Cardiac muscle cell (in vitro differentiated cells and primary cell): ENCODE results near the gene STUB1. TPM values are rescaled to one million over a fixed set of nuclear protein-coding genes. Genes with fewer than 3 reads are reported as not detected.
A peak's percentile ranks its signal among the peaks of the same experiment; 100 is the strongest.

Experiments used
- DNase-seq, 2 donors: peaks; one replicate each; pipeline versions ENCODE4 v3.0.0 to v3.0.0-alpha.2; 2010 to 2017; ENCODE audit warnings: low read depth in 1 of 2, low spot score in 1 of 2
- H3K27ac ChIP-seq: fragments of 200-600 bp; sonication (generic); 2 replicates; pipeline ENCODE4 v1.5.1; 2016
- H3K27me3 ChIP-seq: fragments of 200-600 bp; sonication (generic); 2 replicates; pipeline ENCODE4 v1.6.0; 2016; ENCODE audit warnings: control low read depth
- H3K36me3 ChIP-seq: fragments of 200-600 bp; sonication (generic); 2 replicates; pipeline ENCODE4 v1.5.1; 2016; ENCODE audit warnings: control low read depth
- H3K4me1 ChIP-seq: fragments of 200-600 bp; sonication (generic); 2 replicates; pipeline ENCODE4 v1.8.1; 2017; ENCODE audit warnings: low read depth, mild to moderate bottlenecking, mixed run types
- H3K4me3 ChIP-seq: fragments of 200-600 bp; sonication (generic); 2 replicates; pipeline ENCODE4 v1.5.1; 2016; ENCODE audit warnings: mild to moderate bottlenecking
- H3K9me3 ChIP-seq: fragments of 200-600 bp; sonication (generic); 2 replicates; pipeline ENCODE4 v1.5.1; 2017; ENCODE audit warnings: low read depth, mild to moderate bottlenecking, control low read depth
- CTCF ChIP-seq: IDR thresholded peaks from 2 replicates; pipeline ENCODE4 v1.5.1; 2012; ENCODE audit warnings: low read depth, mild to moderate bottlenecking, low read length
- polyA plus RNA-seq: library from polyadenylated mRNA; unstranded; fragments of >200 nt; fragmentation: Nextera tagmentation; extraction: Ambion mirVana; gene quantifications from 2 replicates; pipeline ENCODE4 v1.2.1, GENCODE V29; 2016
- total RNA-seq: library from RNA; depleted of rRNA; stranded (reverse); fragments of >200 nt; gene quantifications from 2 replicates; pipeline ENCODE4 v1.2.3, GENCODE V29; 2016

STUB1 gene
- total and polyA plus RNA-seq, 2 experiments from 2014 or later, result 176 to 269 TPM

- H3K27me3 ChIP-seq, result no peaks in the 10 kb centered on the region
Measured at GRCh38 chr16:642189-643049, 37.8 kb upstream of the STUB1 start.

GRCh38 chr16:643050-643368 lies 37.2 kb upstream of the STUB1 start:
- Histone ChIP-seq H3K4me3 (peak overlapping the region; percentile 80), H3K36me3 (no peaks in the 10 kb centered on the region), H3K9me3 (no peaks in the 10 kb centered on the region), H3K27ac (peak overlapping the region; percentile 83), H3K4me1 (peaks cover 16% of the 10 kb centered on the region), H3K27me3 (no peaks in the 10 kb centered on the region)
- DNase-seq, result no peak
- no peak for TF ChIP-seq CTCF

More at GRCh38 chr16:642189-643049, 37.8 kb upstream of the STUB1 start:
- H3K4me3 ChIP-seq, result peak overlapping the region; percentile 80
- H3K36me3 ChIP-seq, result no peaks in the 10 kb centered on the region
- no peak for TF ChIP-seq CTCF
- peaks cover 21% of the 10 kb centered on the region for H3K4me1 ChIP-seq
- H3K9me3 ChIP-seq, result no peaks in the 10 kb centered on the region
- DNase-seq, result peak; percentile 36 to 71
- H3K27ac ChIP-seq, result peak overlapping the region; percentile 83

- Histone ChIP-seq H3K27ac (no peak overlapping the region), H3K4me3 (no peak overlapping the region), H3K9me3 (no peaks in the 10 kb centered on the region), H3K4me1 (peaks cover 12% of the 10 kb centered on the region), H3K27me3 (no peaks in the 10 kb centered on the region), H3K36me3 (no peaks in the 10 kb centered on the region)
- no peak for TF ChIP-seq CTCF
- DNase-seq, result no peak
Measured at GRCh38 chr16:644556-644955, 35.7 kb upstream of the STUB1 start.

GRCh38 chr16:645852-646678 lies 34.1 kb upstream of the STUB1 start:
- no peaks in the 10 kb centered on the region for H3K9me3 ChIP-seq
- H3K4me3 ChIP-seq, result no peak overlapping the region
- H3K36me3 ChIP-seq, result no peaks in the 10 kb centered on the region
- no peak overlapping the region for H3K27ac ChIP-seq
- no peak for DNase-seq
- peaks cover 17% of the 10 kb centered on the region for H3K4me1 ChIP-seq
- H3K27me3 ChIP-seq, result no peaks in the 10 kb centered on the region
- TF ChIP-seq CTCF, result no peak

- Histone ChIP-seq H3K27me3 (no peaks in the 10 kb centered on the region), H3K4me3 (no peak overlapping the region), H3K36me3 (no peaks in the 10 kb centered on the region), H3K4me1 (peaks cover 17% of the 10 kb centered on the region), H3K27ac (no peak overlapping the region), H3K9me3 (no peaks in the 10 kb centered on the region)
- no peak for TF ChIP-seq CTCF
- no peak for DNase-seq
Measured at GRCh38 chr16:646679-647172, 33.5 kb upstream of the STUB1 start.
